Stimulated activated CD4-positive, alpha-beta T cell treated with anti-CD3 and anti-CD28 coated beads, Interleukin-4, amount 100 ng/mL, for 24 hours (primary cell): Measurements from ENCODE around the gene ARHGEF7.
"Not testable (repeated sequence)": the region's sequence is repeated elsewhere in the genome, so short reads cannot be mapped to it uniquely, and the experiment has no call there.

ENCODE experiments used
- DNase-seq: peaks from one replicate; pipeline ENCODE4 v3.0.0-alpha.2; 2020

ARHGEF7 gene

DNA sequence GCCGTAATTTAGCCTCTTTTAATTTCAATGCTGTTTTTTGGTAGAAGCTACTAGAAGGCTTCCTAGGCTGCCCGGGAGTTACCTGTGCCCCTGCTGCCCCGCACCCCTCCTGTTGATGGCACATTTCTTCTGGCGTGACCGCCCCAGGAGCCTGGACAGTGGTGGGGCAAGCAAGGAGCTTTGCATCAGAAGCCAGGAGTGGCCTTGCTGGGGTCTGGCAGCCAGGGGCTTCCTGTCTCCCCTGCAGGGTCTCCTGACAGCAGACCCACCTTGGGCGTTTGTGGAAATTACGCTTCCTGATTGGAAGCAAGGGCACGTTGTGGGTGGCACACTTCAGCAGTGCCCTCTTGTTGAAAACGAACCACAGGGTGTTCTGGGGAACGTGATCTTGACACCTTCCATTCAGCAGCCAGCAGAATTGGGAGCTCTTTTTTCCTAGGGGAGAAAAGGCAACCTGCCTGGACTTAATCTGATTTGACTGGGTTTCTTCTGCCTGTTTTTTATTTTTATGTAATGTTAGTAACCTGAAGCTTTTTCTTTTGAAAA, 115.3 kb downstream of the ARHGEF7 start:
- DNase-seq, result no peak

- DNase-seq, result no peak
Measured at GRCh38 chr13:111232191-111232590, 117.1 kb downstream of the ARHGEF7 start.

- DNase-seq, result no peak
Measured at GRCh38 chr13:111233080-111233479, 118.0 kb downstream of the ARHGEF7 start.

DNA sequence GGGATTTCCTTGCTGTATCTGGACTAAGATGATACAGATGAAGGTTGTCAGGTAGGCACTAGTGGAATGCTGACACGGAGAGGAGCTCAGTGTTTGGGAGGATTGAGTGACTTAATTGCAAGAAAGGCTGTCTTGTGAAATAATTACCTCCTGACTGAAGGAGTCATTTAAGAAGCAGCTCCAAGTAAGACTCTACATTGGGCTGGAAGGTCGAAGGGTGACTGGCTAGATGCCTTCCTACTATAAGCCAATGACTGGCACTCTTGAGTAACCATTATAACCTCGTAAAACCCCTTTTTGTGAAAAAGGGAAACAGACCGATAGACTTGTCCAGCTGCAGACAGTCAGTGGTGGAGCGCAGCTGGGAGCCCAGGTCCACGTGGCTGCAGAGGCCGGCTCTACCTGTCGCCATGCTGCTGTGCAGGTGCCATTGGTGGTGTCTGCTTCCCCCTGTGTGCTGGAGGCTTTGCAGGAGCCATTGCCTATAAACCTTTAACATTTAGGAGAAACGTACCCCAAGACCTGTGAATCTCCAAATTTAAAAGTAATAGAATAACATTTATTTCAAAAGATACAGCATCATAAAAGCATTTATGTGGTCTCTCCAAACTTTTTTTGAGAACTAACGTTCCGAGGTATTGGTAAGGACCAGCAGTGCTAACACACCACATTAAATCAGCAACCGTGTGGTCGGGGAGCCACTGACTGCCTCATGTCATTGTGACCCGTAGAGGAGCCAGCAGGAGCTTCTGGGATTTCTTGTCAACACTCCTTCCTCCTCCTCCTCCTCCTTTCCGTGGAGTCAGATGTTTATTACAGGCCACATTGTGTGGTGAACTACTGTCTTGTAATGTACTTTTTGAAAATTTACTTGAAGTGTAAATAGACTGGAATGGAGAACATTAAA, 124.9 kb downstream of the ARHGEF7 start:
- no peak for DNase-seq

GRCh38 chr13:111241006-111241755, 126.1 kb downstream of the ARHGEF7 start:
- no peak for DNase-seq

- DNase-seq, result no peak
Measured at GRCh38 chr13:111241862-111242261, 126.8 kb downstream of the ARHGEF7 start.

DNA sequence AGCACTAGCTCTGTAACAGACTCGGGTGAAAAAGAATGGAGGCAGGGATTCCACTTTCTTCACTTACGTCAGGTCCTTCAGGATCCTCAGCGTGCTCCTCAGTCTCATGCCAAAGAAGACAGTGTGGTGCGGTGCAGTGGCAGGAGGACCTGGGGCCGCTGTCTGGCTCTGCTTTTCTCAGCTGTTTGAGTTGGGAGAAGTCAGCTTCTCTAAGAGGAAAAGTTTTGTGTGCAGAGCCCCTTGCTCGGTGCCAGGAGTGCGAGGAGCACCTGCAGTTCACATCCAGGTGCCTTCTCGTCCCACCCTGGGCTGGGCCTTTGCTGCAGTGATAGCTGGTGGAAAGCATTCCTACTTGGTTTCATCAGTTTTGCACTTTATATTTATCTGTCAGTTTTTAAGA, 127.5 kb downstream of the ARHGEF7 start:
- no peak for DNase-seq

DNA sequence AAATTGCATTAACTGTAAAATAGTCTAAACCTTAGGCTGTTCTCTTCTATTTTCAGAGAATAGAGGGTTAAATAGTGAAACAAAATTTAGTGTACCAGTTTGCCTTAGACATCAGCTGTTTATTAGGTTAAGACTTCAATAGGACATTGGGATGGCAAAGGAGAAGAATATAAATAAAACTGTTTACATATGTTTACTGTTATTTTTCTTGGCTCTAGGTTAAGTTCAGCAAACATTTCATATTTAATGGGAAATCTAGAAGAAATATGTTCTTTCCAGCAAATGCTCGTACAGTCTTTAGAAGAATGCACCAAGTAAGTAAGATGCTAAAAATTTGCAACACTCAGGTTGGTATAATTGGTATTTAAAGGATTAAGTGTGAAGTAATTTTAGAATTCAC, 128.9 kb downstream of the ARHGEF7 start:
- no peak for DNase-seq

- no peak for DNase-seq
Measured at GRCh38 chr13:111245576-111246384, 130.7 kb downstream of the ARHGEF7 start.

- DNase-seq, result no peak
Measured at GRCh38 chr13:111247552-111247951, 132.4 kb downstream of the ARHGEF7 start.

- no peak for DNase-seq
Measured at GRCh38 chr13:111248822-111249221, 133.7 kb downstream of the ARHGEF7 start.

- DNase-seq, result no peak
Measured at GRCh38 chr13:111249637-111250360, 134.7 kb downstream of the ARHGEF7 start.

DNA sequence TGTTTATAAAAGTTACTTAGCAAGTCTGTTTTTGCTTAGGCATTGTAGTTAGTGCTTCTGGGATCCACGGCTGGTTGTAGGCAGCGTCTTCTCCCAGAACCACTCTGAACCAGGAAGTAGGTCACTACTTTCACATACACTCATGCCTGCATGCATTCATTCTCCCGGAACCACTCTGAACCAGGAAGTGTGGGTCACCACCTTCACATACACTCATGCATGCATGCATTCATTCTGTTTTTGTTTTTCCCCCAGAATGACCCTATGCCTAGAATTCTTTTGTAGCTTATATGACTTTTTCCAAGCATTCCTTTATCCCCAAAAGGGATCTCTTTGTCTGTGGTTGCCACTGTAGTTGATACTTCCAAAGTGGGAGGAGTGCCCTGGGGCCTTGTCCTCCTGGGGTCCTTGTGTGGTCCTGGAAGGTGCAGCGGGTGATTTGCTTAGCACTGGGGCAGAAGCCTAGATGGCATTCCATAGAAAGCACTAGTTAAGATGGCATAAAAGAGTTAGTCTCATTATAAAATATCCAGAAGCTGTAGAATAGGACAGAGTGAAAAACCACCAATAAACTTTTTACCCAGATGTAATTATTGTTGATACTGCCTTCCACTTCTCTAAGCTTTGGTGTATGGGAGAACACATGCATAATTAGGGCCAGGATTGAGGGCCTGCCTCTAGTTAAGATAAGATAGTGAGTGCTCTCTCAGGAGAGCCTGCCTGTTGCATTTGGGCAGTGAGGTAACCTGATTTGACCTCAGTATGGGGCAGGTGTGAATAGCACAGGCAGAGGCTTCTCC, 136.7 kb downstream of the ARHGEF7 start:
- DNase-seq, result no peak

DNA sequence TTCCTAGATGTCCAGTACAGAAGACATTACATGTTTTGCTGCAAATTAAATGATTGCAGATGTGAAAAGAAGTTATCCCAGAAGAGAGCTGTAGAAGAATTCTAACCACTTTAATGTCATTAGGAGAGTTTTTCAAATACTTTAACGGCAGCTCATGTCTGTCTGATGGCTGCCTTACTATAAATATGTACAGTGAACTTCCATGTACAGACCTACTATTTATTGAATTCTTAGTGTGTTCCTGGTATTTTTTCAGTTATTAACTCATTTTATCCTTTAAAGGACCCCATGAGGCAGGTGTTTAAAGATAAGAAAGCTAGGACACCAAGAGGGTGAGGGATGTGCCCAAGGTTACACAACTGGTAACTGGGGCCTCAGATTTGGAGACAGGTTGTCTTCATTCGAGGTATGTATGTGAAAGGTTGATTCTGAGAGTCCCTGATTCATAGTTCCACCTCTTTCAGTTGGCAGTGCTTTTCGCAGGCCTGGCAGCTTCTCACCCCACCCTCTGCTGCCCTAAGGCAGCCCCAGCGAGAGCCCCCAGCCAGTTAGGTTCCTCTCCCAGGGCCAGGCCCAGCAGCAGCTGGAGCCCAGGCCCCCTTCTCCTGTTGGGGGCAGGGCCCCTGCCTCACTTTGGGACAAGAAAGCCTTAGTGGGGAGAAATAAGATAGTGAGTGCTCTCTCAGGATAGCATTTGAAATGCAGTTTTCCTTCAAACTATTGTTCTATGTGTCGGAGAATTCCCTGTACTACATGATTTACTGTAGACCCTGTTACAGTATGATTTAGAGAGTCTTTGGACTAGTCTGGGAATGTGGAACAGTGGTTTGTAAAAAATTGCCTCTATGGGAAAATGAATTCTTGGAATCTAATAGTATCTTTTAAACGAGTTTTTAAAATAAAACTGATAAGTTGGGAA, 137.6 kb downstream of the ARHGEF7 start:
- no peak for DNase-seq

GRCh38 chr13:111253365-111253872, 138.3 kb downstream of the ARHGEF7 start:
- no peak for DNase-seq

GRCh38 chr13:111255228-111255790, 140.2 kb downstream of the ARHGEF7 start:
- no peak for DNase-seq

- DNase-seq, result no peak
Measured at GRCh38 chr13:111256458-111256857, 141.3 kb downstream of the ARHGEF7 start.

- DNase-seq, result no peak
Measured at GRCh38 chr13:111256946-111257345, 141.8 kb downstream of the ARHGEF7 start.

DNA sequence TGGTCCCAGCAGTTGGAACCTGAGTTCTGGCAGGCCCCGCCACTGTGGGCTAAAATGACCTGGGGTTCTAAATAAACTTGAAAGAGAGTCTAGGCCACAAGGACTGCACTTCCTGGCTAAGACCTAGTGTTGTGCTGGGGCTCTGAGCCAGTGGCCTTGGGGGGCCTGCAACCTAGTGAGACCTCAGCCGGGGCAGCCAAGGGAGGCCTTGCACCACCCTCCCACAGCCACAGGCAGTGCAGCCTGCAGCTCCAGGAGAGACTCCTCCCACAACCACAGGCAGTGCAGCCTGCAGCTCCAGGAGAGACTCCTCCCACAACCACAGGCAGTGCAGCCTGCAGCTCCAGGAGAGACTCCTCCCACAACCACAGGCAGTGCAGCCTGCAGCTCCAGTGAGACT, 142.8 kb downstream of the ARHGEF7 start:
- not testable (repeated sequence) for DNase-seq

DNA sequence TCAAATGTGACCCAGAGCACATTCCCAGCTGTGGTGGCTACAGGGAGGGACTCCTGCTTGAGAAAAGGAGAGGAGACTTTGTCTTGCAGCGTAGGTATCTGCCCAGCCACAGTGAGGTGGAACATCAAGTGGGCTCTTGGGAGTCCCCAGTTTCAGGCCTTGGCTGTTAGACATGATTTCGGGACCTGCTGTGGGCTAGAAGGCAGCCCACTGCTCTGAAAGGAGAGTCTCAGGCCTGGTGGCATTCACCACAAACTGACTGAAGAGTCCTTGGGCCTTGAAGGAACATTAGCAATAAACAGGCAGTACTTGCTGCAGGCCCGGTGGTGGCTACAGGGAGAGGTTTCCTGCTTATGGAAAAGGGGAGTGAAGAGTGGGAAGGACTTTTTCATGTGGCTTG, 143.5 kb downstream of the ARHGEF7 start:
- DNase-seq, result no peak
